DOHH2 (cell line): Measurements from ENCODE around the gene ANO4.

ENCODE experiments used
- H3F3A ChIP-seq: fragments of 200-600 bp; sonication (generic), shearing (Covaris generic); 2 replicates; pipeline ENCODE4 v1.6.0; 2016; ENCODE audit warnings: antibody characterized with exemption, mild to moderate bottlenecking; ENCODE audit not compliant: control insufficient read depth, insufficient read depth
- H3K27ac ChIP-seq: fragments of 200-600 bp; sonication (generic); 2 replicates; pipeline ENCODE4 v1.5.1; 2014; ENCODE audit warnings: low read depth, mild to moderate bottlenecking, low read length, moderate library complexity
- H3K27me3 ChIP-seq: fragments of 200-600 bp; sonication (generic); 2 replicates; pipeline ENCODE4 v1.6.1; 2014; ENCODE audit warnings: mild to moderate bottlenecking, low read length, mixed read lengths; ENCODE audit not compliant: control insufficient read depth
- H3K36me3 ChIP-seq: fragments of 200-600 bp; sonication (generic); 2 replicates; pipeline ENCODE4 v1.6.1; 2014; ENCODE audit warnings: mild to moderate bottlenecking, low read length, moderate library complexity, mixed read lengths; ENCODE audit not compliant: control insufficient read depth
- H3K4me1 ChIP-seq: fragments of 200-600 bp; sonication (generic); 2 replicates; pipeline ENCODE4 v1.6.1; 2014; ENCODE audit warnings: mild to moderate bottlenecking, low read length, mixed read lengths; ENCODE audit not compliant: control insufficient read depth
- H3K4me2 ChIP-seq: fragments of 200-600 bp; sonication (generic); 2 replicates; pipeline ENCODE4 v1.6.0; 2014; ENCODE audit warnings: mild to moderate bottlenecking, low read length, moderate library complexity
- H3K4me3 ChIP-seq: fragments of 200-600 bp; sonication (generic); 2 replicates; pipeline ENCODE4 v1.5.1; 2014; ENCODE audit warnings: mild to moderate bottlenecking, low read length, mixed read lengths
- H3K79me2 ChIP-seq: fragments of 200-600 bp; sonication (generic); 2 replicates; pipeline ENCODE4 v1.6.1; 2014; ENCODE audit warnings: mild to moderate bottlenecking, low read length, mixed read lengths; ENCODE audit not compliant: control insufficient read depth
- H3K9me2 ChIP-seq: fragments of 200-600 bp; sonication (generic); replicated peaks from 2 replicates; pipeline ENCODE4 v1.6.1; 2014; ENCODE audit warnings: mild to moderate bottlenecking, low read length, mixed read lengths; ENCODE audit not compliant: control insufficient read depth
- H3K9me3 ChIP-seq: fragments of 200-600 bp; sonication (generic); 2 replicates; pipeline ENCODE4 v1.6.1; 2014; ENCODE audit warnings: antibody characterized with exemption, low read length, mixed read lengths; ENCODE audit not compliant: control insufficient read depth, insufficient read depth
- H4K20me1 ChIP-seq: fragments of 200-600 bp; sonication (generic); 2 replicates; pipeline ENCODE4 v1.6.0; 2014; ENCODE audit warnings: low read depth, mild to moderate bottlenecking, antibody characterized with exemption, low read length, moderate library complexity; ENCODE audit not compliant: control insufficient read depth, insufficient read depth
- CTCF ChIP-seq: fragments of 200-600 bp; sonication (generic); IDR thresholded peaks from one replicate; pipeline ENCODE4 v1.5.1; 2014; ENCODE audit warnings: antibody characterized with exemption, mild to moderate bottlenecking, low read depth, low read length; ENCODE audit not compliant: poor library complexity, severe bottlenecking
- EZH2phosphoT487 ChIP-seq: fragments of 200-600 bp; sonication (generic); IDR thresholded peaks from 2 replicates; pipeline ENCODE4 v1.6.1; 2017; ENCODE audit warnings: borderline replicate concordance, mild to moderate bottlenecking, antibody characterized with exemption, low read length, moderate library complexity, mixed read lengths

Gene ANO4

GRCh38 chr12:100860611-100861010 is 66.0 kb downstream of the ANO4 start:
- no peak overlapping the region for H3K4me2 ChIP-seq
- H3K4me3 ChIP-seq = no peak overlapping the region
- H3K27ac ChIP-seq = no peak overlapping the region
- no peaks in the 10 kb centered on the region for H3K36me3 ChIP-seq
- H4K20me1 ChIP-seq = no peaks in the 10 kb centered on the region
- H3K9me2 ChIP-seq = no peaks in the 10 kb centered on the region
- no peaks in the 10 kb centered on the region for H3K4me1 ChIP-seq
- H3F3A ChIP-seq = no peaks in the 10 kb centered on the region
- no peaks in the 10 kb centered on the region for H3K27me3 ChIP-seq
- no peak for TF ChIP-seq EZH2phosphoT487
- no peak for TF ChIP-seq CTCF
- H3K9me3 ChIP-seq = no peaks in the 10 kb centered on the region
- no peaks in the 10 kb centered on the region for H3K79me2 ChIP-seq

DNA sequence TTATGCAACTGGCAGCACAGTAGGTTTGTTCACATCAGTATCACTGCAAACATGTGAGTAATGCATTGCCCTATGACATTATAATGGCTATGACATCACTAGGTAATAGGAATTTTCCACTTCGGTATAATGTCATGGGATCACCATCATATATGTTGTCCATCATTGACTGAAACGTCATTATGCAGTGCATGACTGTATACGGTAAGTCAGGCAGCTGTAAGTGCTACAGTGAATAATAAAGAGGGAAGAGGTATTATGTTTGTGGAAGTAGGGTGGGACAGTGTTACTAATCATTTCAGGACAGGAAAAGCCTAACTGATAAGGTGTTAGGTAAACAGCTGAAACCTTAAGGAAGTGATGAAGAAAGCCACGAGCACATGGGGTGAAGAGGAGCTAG is 68.1 kb downstream of the ANO4 start:
- no peaks in the 10 kb centered on the region for H3K9me2 ChIP-seq
- no peaks in the 10 kb centered on the region for H3K79me2 ChIP-seq
- no peak overlapping the region for H3K27ac ChIP-seq
- H3K4me3 ChIP-seq = no peak overlapping the region
- H3F3A ChIP-seq = no peaks in the 10 kb centered on the region
- TF ChIP-seq CTCF (no peak), EZH2phosphoT487 (no peak)
- H3K4me2 ChIP-seq = no peak overlapping the region
- H3K27me3 ChIP-seq = no peaks in the 10 kb centered on the region
- H3K9me3 ChIP-seq = no peaks in the 10 kb centered on the region
- H3K4me1 ChIP-seq = no peaks in the 10 kb centered on the region
- H3K36me3 ChIP-seq = no peaks in the 10 kb centered on the region
- no peaks in the 10 kb centered on the region for H4K20me1 ChIP-seq

DNA sequence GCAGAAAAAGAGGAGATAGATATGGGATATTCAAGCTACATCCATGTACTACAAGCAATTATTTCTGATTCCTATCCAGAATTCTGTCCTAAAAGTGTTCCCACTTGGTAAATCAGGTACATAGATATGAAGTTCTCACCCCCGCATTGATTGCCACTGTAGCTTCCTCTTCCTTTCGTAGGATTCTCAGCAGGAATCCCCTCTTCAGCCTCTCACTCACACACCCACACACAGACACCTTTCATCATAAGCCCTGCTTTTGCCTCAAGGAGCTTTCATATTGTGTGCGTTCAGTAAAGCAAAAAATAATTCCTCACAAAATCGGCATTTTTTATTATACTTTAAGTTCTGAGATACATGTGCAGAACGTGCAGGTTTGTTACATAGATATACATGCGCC is 69.8 kb downstream of the ANO4 start:
- Histone ChIP-seq H3K27me3 (no peaks in the 10 kb centered on the region), H3K4me2 (no peak overlapping the region), H3K36me3 (no peaks in the 10 kb centered on the region), H3F3A (no peaks in the 10 kb centered on the region), H3K9me3 (no peaks in the 10 kb centered on the region), H3K4me3 (no peak overlapping the region), H3K9me2 (no peaks in the 10 kb centered on the region), H4K20me1 (no peaks in the 10 kb centered on the region), H3K4me1 (no peaks in the 10 kb centered on the region), H3K79me2 (no peaks in the 10 kb centered on the region), H3K27ac (no peak overlapping the region)
- no peak for TF ChIP-seq EZH2phosphoT487
- TF ChIP-seq CTCF = no peak
